K562 (cell line): ENCODE data around the gene KCNK4. TPM values are rescaled to one million over a fixed set of nuclear protein-coding genes. Genes with fewer than 3 reads are reported as not detected.

Source experiments
- ARID1B ChIP-seq: fragments of 450-650 bp; IDR thresholded peaks from 2 replicates; pipeline ENCODE4 v1.6.1; 2016; ENCODE audit warnings: antibody characterized with exemption, mild to moderate bottlenecking, inconsistent platforms
- BRF2 ChIP-seq: IDR thresholded peaks from 3 replicates; pipeline ENCODE4 v1.6.1; 2011; ENCODE audit warnings: borderline replicate concordance, mild to moderate bottlenecking; ENCODE audit not compliant: insufficient read length, insufficient read depth
- CAMTA2 ChIP-seq: fragments of 250-450 bp; sonication (Bioruptor Pico); conservative IDR thresholded peaks from 2 replicates; pipeline ENCODE4 v1.5.1; 2022
- CREB5 ChIP-seq: fragments of 250-450 bp; sonication (Bioruptor Pico); IDR thresholded peaks from 2 replicates; pipeline ENCODE4 v1.5.0; 2020; ENCODE audit warnings: mild to moderate bottlenecking
- DACH1 ChIP-seq: fragments of 450-650 bp; IDR thresholded peaks from 2 replicates; pipeline ENCODE4 v1.6.1; 2018; ENCODE audit not compliant: partially characterized antibody
- ELF4 ChIP-seq: fragments of 450-650 bp; formaldehyde crosslinking; IDR thresholded peaks from 2 replicates; pipeline ENCODE4 v1.4.0; 2022; ENCODE audit warnings: missing genetic modification characterization
- ERF ChIP-seq: fragments of 450-650 bp; formaldehyde crosslinking; IDR thresholded peaks from 2 replicates; pipeline ENCODE4 v1.4.0; 2020; ENCODE audit warnings: mild to moderate bottlenecking, mixed read lengths
- ETV6 ChIP-seq, 3 experiments: fragments of 150-350 bp in 1 of 3; sonication (generic) in 1 of 3; formaldehyde crosslinking in 1 of 3; IDR thresholded peaks; 2 replicates each; pipeline versions ENCODE4 v1.6.1 to v1.8.0; 2014 to 2022; ENCODE audit warnings: borderline replicate concordance in 2 of 3, low read depth in 2 of 3, antibody characterized with exemption in 1 of 3, low read length in 1 of 3, mild to moderate bottlenecking in 1 of 3, missing genetic modification reagents in 1 of 3
- FOXP4 ChIP-seq: sonication (generic); formaldehyde crosslinking; IDR thresholded peaks from 2 replicates; pipeline ENCODE4 v1.8.0; 2022; ENCODE audit warnings: mild to moderate bottlenecking, missing genetic modification reagents, borderline replicate concordance
- IRF2 ChIP-seq: sonication (generic); formaldehyde crosslinking; IDR thresholded peaks from 2 replicates; pipeline ENCODE4 v1.8.1; 2022; ENCODE audit warnings: mild to moderate bottlenecking, missing genetic modification reagents
- KDM1A ChIP-seq, 2 experiments: fragments of 450-650 bp; IDR thresholded peaks; 2 replicates each; pipeline ENCODE4 v1.6.1; 2016; ENCODE audit warnings: mild to moderate bottlenecking in 2 of 2
- MEF2A ChIP-seq: IDR thresholded peaks from 2 replicates; pipeline ENCODE4 v1.6.1; 2011; ENCODE audit warnings: low read depth, mild to moderate bottlenecking, low read length, moderate library complexity; ENCODE audit not compliant: control insufficient read depth
- PHB2 ChIP-seq: fragments of 450-650 bp; IDR thresholded peaks from 2 replicates; pipeline ENCODE4 v1.6.1; 2017; ENCODE audit warnings: low read depth
- RBFOX2 ChIP-seq: fragments of 200-400 bp; formaldehyde crosslinking; IDR thresholded peaks from 2 replicates; pipeline ENCODE4 v1.6.1; 2017; ENCODE audit warnings: low read depth, mild to moderate bottlenecking, low read length, moderate library complexity
- RBM25 ChIP-seq: fragments of 200-400 bp; formaldehyde crosslinking; IDR thresholded peaks from 2 replicates; pipeline ENCODE4 v1.6.1; 2018; ENCODE audit warnings: low read length, low read depth, moderate library complexity; ENCODE audit not compliant: severe bottlenecking
- RHOXF2B ChIP-seq: fragments of 250-450 bp; sonication (Bioruptor Pico); conservative IDR thresholded peaks from 2 replicates; pipeline ENCODE4 v1.5.1; 2021
- TBL1XR1 ChIP-seq, 2 experiments: IDR thresholded peaks; 2 replicates each; pipeline ENCODE4 v1.6.1; 2012; ENCODE audit warnings: improper control_type of control experiment in 2 of 2, low read length in 2 of 2, mild to moderate bottlenecking in 1 of 2
- THAP7 ChIP-seq: fragments of 250-450 bp; sonication (Bioruptor Pico); IDR thresholded peaks from 2 replicates; pipeline ENCODE4 v1.5.0; 2021
- ZBTB9 ChIP-seq: fragments of 450-650 bp; formaldehyde crosslinking; IDR thresholded peaks from 2 replicates; pipeline ENCODE4 v1.4.0; 2020; ENCODE audit warnings: mild to moderate bottlenecking, moderate library complexity
- ZNF174 ChIP-seq: fragments of 250-450 bp; sonication (Bioruptor Pico); IDR thresholded peaks from 2 replicates; pipeline ENCODE4 v1.4.0; 2020; ENCODE audit warnings: mild to moderate bottlenecking
- ZNF511 ChIP-seq: sonication (generic); formaldehyde crosslinking; IDR thresholded peaks from 2 replicates; pipeline ENCODE4 v1.8.0; 2022; ENCODE audit warnings: mild to moderate bottlenecking, missing genetic modification reagents
- polyA plus RNA-seq, 8 experiments: library from polyadenylated mRNA; depleted of rRNA in 4 of 8; stranded (reverse) in 5 of 8; unstranded in 3 of 8; fragments of >200 nt; fragmentation: Nextera tagmentation in 2 of 8; fragmentation: Illumina TruSeq in 1 of 8; extraction: Ambion mirVana in 2 of 8; extraction: Trizol in 1 of 8; gene quantifications; 2 replicates each; pipeline versions ENCODE4 v1.2.1 to v1.2.3, GENCODE V29; 2011 to 2014; ENCODE audit warnings: inconsistent platforms in 1 of 8, missing spikeins in 1 of 8
- total RNA-seq, 7 experiments: library from RNA; depleted of rRNA in 6 of 7; stranded (reverse); fragments of >200 nt in 6 of 7; fragmentation: Illumina TruSeq in 2 of 7; extraction: Trizol in 2 of 7; gene quantifications; 2 replicates each; pipeline versions ENCODE4 v1.2.1 to v1.2.3, GENCODE V29; 2011 to 2021; ENCODE audit warnings: low replicate concordance in 1 of 7

Gene KCNK4
- total and polyA plus RNA-seq, 9 of the 15 experiments (the other 6 are each of a cell fraction or from before 2014, with no cell fraction given), result not detected

- TF ChIP-seq RBM25 (peak; percentile 54), PHB2 (no peak), DACH1 (no peak), BRF2 (no peak), ARID1B (no peak), ZNF511 (CRISPR knock-in tag) (no peak), ETV6 (IDR thresholded peaks at IDR 0.05; ENCODE audit: borderline replicate concordance in 1 of 2, low read depth in 2 of 2, low read length in 1 of 2) (no peak), ETV6 (CRISPR knock-in tag; IDR thresholded peaks at IDR 0.05; ENCODE audit: borderline replicate concordance) (no peak), CREB5 (CRISPR knock-in tag) (no peak), ERF (CRISPR knock-in tag) (no peak), IRF2 (no peak), FOXP4 (CRISPR knock-in tag) (no peak), MEF2A (no peak), CAMTA2 (no peak), THAP7 (CRISPR knock-in tag) (no peak), RHOXF2B (no peak), ELF4 (CRISPR knock-in tag) (0 out of 2 replicates have a peak, but pooled peaks have one; percentile 16), RBFOX2 (0 out of 2 replicates have a peak, but pooled peaks have one; percentile 22), ZBTB9 (CRISPR knock-in tag) (no peak), TBL1XR1 (IDR thresholded peaks at IDR 0.05; ENCODE audit: low read length in 2 of 2) (no peak), KDM1A (IDR thresholded peaks at IDR 0.05) (peak; percentile 16 to 45; a peak in 1 of 4 replicates), ZNF174 (CRISPR knock-in tag) (no peak)
These were observed 23.9 kb downstream of the KCNK4 start (continued) for GRCh38 chr11:64314805-64315561.
